Keratinocyte (primary cell): ENCODE measurements around the gene SLC2A4RG. TPM values are rescaled to one million over a fixed set of nuclear protein-coding genes. Genes with fewer than 3 reads are reported as not detected.
A peak's percentile ranks its signal among the peaks of the same experiment; 100 is the strongest.

ENCODE experiments used
- DNase-seq: peaks from one replicate; pipeline ENCODE4 v3.0.0-alpha.2; 2011; ENCODE audit warnings: low read depth, missing footprints, low spot score
- FAIRE-seq: peaks from 2 replicates; lab custom pipeline; 2011; peaks lifted over from hg19 to GRCh38; lab: Jason Lieb, UNC
- H2AFZ ChIP-seq: 2 replicates; pipeline ENCODE4 v1.6.0; 2012; ENCODE audit warnings: low read length, control low read depth, inconsistent platforms; ENCODE audit not compliant: control insufficient read depth
- H3K27ac ChIP-seq: 2 replicates; pipeline ENCODE4 v1.5.1; 2011; ENCODE audit warnings: low read length; ENCODE audit not compliant: control insufficient read depth, insufficient read depth
- H3K27me3 ChIP-seq: 3 replicates; pipeline ENCODE4 v1.6.0; 2011; ENCODE audit warnings: low read length; ENCODE audit not compliant: control insufficient read depth, insufficient read depth; ENCODE audit errors: extremely low read depth
- H3K36me3 ChIP-seq, 2 experiments: 2 replicates in 1 of 2; 3 replicates in 1 of 2; pipeline ENCODE4 v1.5.1; 2011; ENCODE audit warnings: low read length in 2 of 2, mild to moderate bottlenecking in 1 of 2; ENCODE audit not compliant: control insufficient read depth in 2 of 2, insufficient read depth in 2 of 2; ENCODE audit errors: extremely low read depth in 1 of 2
- H3K4me1 ChIP-seq: 3 replicates; pipeline ENCODE4 v1.5.1; 2011; ENCODE audit warnings: low read length; ENCODE audit not compliant: control insufficient read depth, insufficient read depth; ENCODE audit errors: extremely low read depth
- H3K4me2 ChIP-seq: 3 replicates; pipeline ENCODE4 v1.6.0; 2011; ENCODE audit warnings: low read depth, low read length; ENCODE audit not compliant: control insufficient read depth, insufficient read depth; ENCODE audit errors: extremely low read depth
- H3K4me3 ChIP-seq, 3 experiments: fragments of 200-600 bp in 1 of 3; sonication (generic) in 1 of 3; 2 replicates in 2 of 3; 3 replicates in 1 of 3; pipeline ENCODE4 v1.5.1; 2011 to 2016; ENCODE audit warnings: low read length in 3 of 3, mild to moderate bottlenecking in 3 of 3, control low read depth in 2 of 3, inconsistent platforms in 1 of 3, low read depth in 1 of 3, mixed read lengths in 1 of 3, mixed run types in 1 of 3, moderate library complexity in 1 of 3; ENCODE audit not compliant: control insufficient read depth in 2 of 3, insufficient read depth in 2 of 3; ENCODE audit errors: extremely low read depth in 1 of 3
- H3K79me2 ChIP-seq: 2 replicates; pipeline ENCODE4 v1.6.0; 2012; ENCODE audit warnings: low read length; ENCODE audit not compliant: control insufficient read depth, insufficient read depth
- H3K9ac ChIP-seq: 3 replicates; pipeline ENCODE4 v1.6.0; 2011; ENCODE audit warnings: low read length; ENCODE audit not compliant: control insufficient read depth, insufficient read depth; ENCODE audit errors: extremely low read depth
- H3K9me1 ChIP-seq: 3 replicates; pipeline ENCODE4 v1.6.0; 2011; ENCODE audit warnings: low read length; ENCODE audit not compliant: control insufficient read depth, insufficient read depth; ENCODE audit errors: extremely low read depth
- H3K9me3 ChIP-seq: 2 replicates; pipeline ENCODE4 v1.5.1; 2012; ENCODE audit warnings: low read depth, low read length; ENCODE audit not compliant: control insufficient read depth
- H4K20me1 ChIP-seq: 3 replicates; pipeline ENCODE4 v1.6.0; 2011; ENCODE audit warnings: low read length; ENCODE audit not compliant: control insufficient read depth, insufficient read depth; ENCODE audit errors: extremely low read depth
- CTCF ChIP-seq, 3 experiments: IDR thresholded peaks in 1 of 3; conservative IDR thresholded peaks in 1 of 3; optimal IDR thresholded peaks in 1 of 3; 2 replicates in 2 of 3; 3 replicates in 1 of 3; pipeline versions ENCODE3 to v1.5.1; 2011; ENCODE audit warnings: low read length in 3 of 3, mild to moderate bottlenecking in 3 of 3, moderate library complexity in 2 of 3, control low read depth in 1 of 3, inconsistent platforms in 1 of 3; ENCODE audit not compliant: insufficient read depth in 2 of 3; ENCODE audit errors: extremely low read depth in 1 of 3
- EZH2 ChIP-seq: IDR thresholded peaks from one replicate; pipeline ENCODE4 v1.6.1; 2012; ENCODE audit warnings: inconsistent platforms, mild to moderate bottlenecking, low read length, moderate library complexity
- dilution Hi-C: fragments of 300-500 bp; cut with MboI; formaldehyde crosslinking; loops from one replicate; pipeline ENCODE4 v1.7.0; 2020; ENCODE audit warnings: low sequenced_read_pairs; ENCODE audit not compliant: extremely low pct_ligation_motif_present
- polyA plus RNA-seq, 5 experiments: library from polyadenylated mRNA; depleted of rRNA in 3 of 5; stranded (reverse) in 3 of 5; stranded (forward) in 1 of 5; unstranded in 1 of 5; fragments of >200 nt; gene quantifications; 1 replicate in 1 of 5; 2 replicates in 3 of 5; 3 replicates in 1 of 5; pipeline versions ENCODE4 v1.2.1 to v1.2.3, GENCODE V29; 2011 to 2012; ENCODE audit warnings: missing spikeins in 2 of 5, low read depth in 1 of 5, low replicate concordance in 1 of 5

The SLC2A4RG gene
- polyA plus RNA-seq, 1 donor (not counting 4 experiments of a cell fraction or from before 2014, with no cell fraction given) = 23.5 TPM

- H3K27ac ChIP-seq = peak overlapping the region; percentile 84
Measured at GRCh38 chr20:63697868-63698545, 41.6 kb upstream of the SLC2A4RG start.

GRCh38 chr20:63698739-63699465, 40.7 kb upstream of the SLC2A4RG start:
- Histone ChIP-seq H3K27ac (peak overlapping the region; percentile 84), H3K79me2 (peaks cover 16% of the 10 kb centered on the region), H3K9ac (peak overlapping the region; percentile 72), H3K27me3 (no peaks in the 10 kb centered on the region), H4K20me1 (no peaks in the 10 kb centered on the region), H3K4me1 (peaks cover 45% of the 10 kb centered on the region), H3K36me3 (peaks cover 5 to 11% of the 10 kb centered on the region in 2 experiments), H2AFZ (no peak overlapping the region), H3K4me2 (peak overlapping the region; percentile 99), H3K4me3 (peak overlapping the region; percentile 55 to 92 (median 79)), H3K9me1 (no peaks in the 10 kb centered on the region), H3K9me3 (no peaks in the 10 kb centered on the region)
- dilution Hi-C loops = no loop called here
- TF ChIP-seq EZH2 (no peak), CTCF (optimal IDR thresholded peaks at IDR 0.05 in 1 of 3, IDR thresholded peaks at IDR 0.05 in 1 of 3, conservative IDR thresholded peaks at IDR 0.05 in 1 of 3; ENCODE audit: extremely low read depth in 1 of 3, insufficient read depth in 2 of 3, low read length in 3 of 3) (no peak)
- DNase-seq (peak; percentile 79), FAIRE-seq (peak; percentile 53)

More at GRCh38 chr20:63697868-63698545, 41.6 kb upstream of the SLC2A4RG start:
- FAIRE-seq (no peak), DNase-seq (no peak)
- Histone ChIP-seq H3K4me2 (peak overlapping the region; percentile 99), H2AFZ (no peak overlapping the region), H3K9ac (peak overlapping the region; percentile 72), H3K4me1 (peaks cover 45% of the 10 kb centered on the region), H3K27me3 (no peaks in the 10 kb centered on the region), H3K36me3 (peaks cover 2 to 8% of the 10 kb centered on the region in 2 experiments), H3K9me3 (no peaks in the 10 kb centered on the region), H4K20me1 (no peaks in the 10 kb centered on the region), H3K79me2 (peaks cover 16% of the 10 kb centered on the region), H3K4me3 (peak overlapping the region; percentile 55 to 92 (median 79)), H3K9me1 (no peaks in the 10 kb centered on the region)
- dilution Hi-C loops = no loop called here
- TF ChIP-seq CTCF (optimal IDR thresholded peaks at IDR 0.05 in 1 of 3, IDR thresholded peaks at IDR 0.05 in 1 of 3, conservative IDR thresholded peaks at IDR 0.05 in 1 of 3; ENCODE audit: extremely low read depth in 1 of 3, insufficient read depth in 2 of 3, low read length in 3 of 3) (no peak), EZH2 (no peak)
